COLO668 (cell line): Measurements from ENCODE around the gene KCNQ2.

Experiments used
- DNase-seq: peaks from one replicate; lab custom pipeline; 2025; ENCODE audit not compliant: unreplicated experiment; lab: John Stamatoyannopoulos, UW

The KCNQ2 gene

GRCh38 chr20:63471717-63471980 lies 806 bp downstream of the KCNQ2 start:
- no peak for DNase-seq

GRCh38 chr20:63471002-63471716 lies 1.3 kb downstream of the KCNQ2 start:
- DNase-seq: no peak

- no peak for DNase-seq
Observed at GRCh38 chr20:63470410-63470809, 2.0 kb downstream of the KCNQ2 start.

- DNase-seq: no peak
Observed at GRCh38 chr20:63469713-63470101, 2.7 kb downstream of the KCNQ2 start.

- no peak for DNase-seq
Observed at GRCh38 chr20:63469019-63469712, 3.3 kb downstream of the KCNQ2 start.

GRCh38 chr20:63468421-63468820 lies 4.0 kb downstream of the KCNQ2 start:
- no peak for DNase-seq

GRCh38 chr20:63467294-63468083 lies 5.0 kb downstream of the KCNQ2 start:
- no peak for DNase-seq

GRCh38 chr20:63466861-63467260 lies 5.6 kb downstream of the KCNQ2 start:
- no peak for DNase-seq

- no peak for DNase-seq
Observed at GRCh38 chr20:63466250-63466825, 6.1 kb downstream of the KCNQ2 start.

- DNase-seq: no peak
Observed at GRCh38 chr20:63465380-63466249, 6.8 kb downstream of the KCNQ2 start.

- DNase-seq: no peak
Observed at GRCh38 chr20:63464289-63464635, 8.2 kb downstream of the KCNQ2 start.

- DNase-seq: no peak
Observed at GRCh38 chr20:63463400-63464288, 8.8 kb downstream of the KCNQ2 start.

- DNase-seq: no peak
Observed at GRCh38 chr20:63462244-63462643, 10.2 kb downstream of the KCNQ2 start.

- DNase-seq: no peak
Observed at GRCh38 chr20:63461104-63461763, 11.2 kb downstream of the KCNQ2 start.

- no peak for DNase-seq
Observed at GRCh38 chr20:63459070-63459380, 13.4 kb downstream of the KCNQ2 start.

GRCh38 chr20:63458170-63459069 lies 14.0 kb downstream of the KCNQ2 start:
- DNase-seq: no peak

- peak; percentile 60 for DNase-seq
Observed at GRCh38 chr20:63457737-63458136, 14.7 kb downstream of the KCNQ2 start.

GRCh38 chr20:63456429-63457284 lies 15.8 kb downstream of the KCNQ2 start:
- peak; percentile 9 for DNase-seq
